Uterus (tissue), 4 donors: ENCODE measurements around the gene CAPN7. TPM values are rescaled to one million over a fixed set of nuclear protein-coding genes. Genes with fewer than 3 reads are reported as not detected.

ENCODE experiments used
- DNase-seq, 2 donors: peaks; one replicate each; pipeline ENCODE4 v3.0.0-alpha.2; 2019 to 2020
- H3K27ac ChIP-seq, 2 donors: fragments of 200-600 bp; sonication (generic); 1 replicate in 1 of 2; 2 replicates in 1 of 2; pipeline ENCODE4 v1.5.1; 2016 to 2018
- H3K27me3 ChIP-seq, 2 donors: fragments of 200-600 bp; sonication (generic); one replicate each; pipeline ENCODE4 v1.5.1; 2018 to 2019; ENCODE audit warnings: control low read depth in 1 of 2
- H3K36me3 ChIP-seq, 2 donors: fragments of 200-600 bp; sonication (generic); one replicate each; pipeline ENCODE4 v1.5.1; 2019; ENCODE audit warnings: control low read depth in 1 of 2
- H3K4me1 ChIP-seq, 2 donors: fragments of 200-600 bp; sonication (generic); one replicate each; pipeline ENCODE4 v1.5.1; 2018 to 2019; ENCODE audit warnings: control low read depth in 1 of 2
- H3K4me3 ChIP-seq, 2 donors: fragments of 200-600 bp; sonication (generic); 1 replicate in 1 of 2; 2 replicates in 1 of 2; pipeline ENCODE4 v1.5.1; 2018 to 2019; ENCODE audit warnings: mild to moderate bottlenecking in 1 of 2
- H3K9me3 ChIP-seq, 2 donors: fragments of 200-600 bp; sonication (generic); one replicate each; pipeline ENCODE4 v1.5.1; 2019; ENCODE audit warnings: control low read depth in 1 of 2
- CTCF ChIP-seq, 4 experiments: fragments of 200-600 bp in 2 of 4; fragments of 450-650 bp in 2 of 4; sonication (generic) in 2 of 4; IDR thresholded peaks; one replicate each; pipeline ENCODE4 v1.5.1; 2016 to 2019; ENCODE audit warnings: antibody characterized with exemption in 4 of 4, mild to moderate bottlenecking in 2 of 4, moderate library complexity in 1 of 4
- POLR2A ChIP-seq, 2 donors: fragments of 450-650 bp; IDR thresholded peaks; one replicate each; pipeline ENCODE4 v1.6.1; 2016; ENCODE audit warnings: antibody characterized with exemption in 2 of 2, mild to moderate bottlenecking in 1 of 2, moderate library complexity in 1 of 2
- intact Hi-C: fragments of 100-400 bp; cut with DNase I; formaldehyde crosslinking; loops from one replicate; pipeline ENCODE4 v1.15.1; 2023; ENCODE audit warnings: low total_unique reads
- total RNA-seq, 4 donors: library from RNA; depleted of rRNA in 3 of 4; stranded (reverse); fragments of >200 nt in 3 of 4; gene quantifications; one replicate each; pipeline versions ENCODE4 v1.1.0 to v1.2.4, GENCODE V29; 2014 to 2023
- donor health status: DM: yes; HTN: yes; CAD: no.

Gene CAPN7
- total RNA-seq, 4 donors from 2014 or later, result 39.2 to 89.0 (median 79.8) TPM

DNA sequence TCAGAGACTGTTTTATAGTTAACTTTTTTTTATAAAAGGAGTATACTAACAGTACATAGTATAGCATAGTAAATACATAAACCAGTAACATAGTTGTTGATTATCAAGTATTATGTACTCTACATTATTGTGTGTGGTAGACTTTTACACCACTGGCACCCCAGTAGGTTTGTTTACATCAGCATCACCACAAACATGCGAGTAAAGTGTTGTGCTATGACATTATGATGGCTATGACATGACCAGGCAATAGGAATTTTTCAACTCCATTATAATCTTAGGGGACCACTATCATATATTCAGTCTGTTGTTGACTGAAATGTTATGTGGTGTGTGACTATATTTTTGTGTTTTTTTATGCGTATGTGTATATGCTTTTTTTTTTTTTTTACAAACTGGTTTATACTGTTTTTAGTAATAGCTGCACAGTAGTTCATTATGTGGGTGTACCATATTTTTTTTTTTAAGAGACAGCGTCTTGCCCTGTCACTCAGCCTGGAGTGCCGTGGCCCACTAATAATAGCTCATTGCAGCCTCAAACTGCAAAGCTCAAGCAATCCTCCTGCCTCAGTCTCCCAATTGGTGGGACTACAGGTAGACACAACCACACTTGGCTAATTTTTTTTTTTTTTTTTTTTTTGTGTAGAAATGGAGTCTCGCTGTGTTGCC lies 1.9 kb downstream of the CAPN7 start:
- H3K4me1 ChIP-seq, result peaks cover 0 to 15% of the 10 kb centered on the region in 2 donors
- intact Hi-C loops, result loop anchor here (10.0 kb wide), 1 partner anchor 177 kb away; no protein-coding TSS in a partner anchor
- H3K36me3 ChIP-seq, result no peaks in the 10 kb centered on the region
- H3K27me3 ChIP-seq, result no peaks in the 10 kb centered on the region
- no peak for DNase-seq
- H3K9me3 ChIP-seq, result no peaks in the 10 kb centered on the region
- peak overlapping the region; percentile 95 to 97 for H3K27ac ChIP-seq
- peak overlapping the region in 1 of 2 donors; percentile 69 for H3K4me3 ChIP-seq
- TF ChIP-seq CTCF (IDR thresholded peaks at IDR 0.05), result no peak

DNA sequence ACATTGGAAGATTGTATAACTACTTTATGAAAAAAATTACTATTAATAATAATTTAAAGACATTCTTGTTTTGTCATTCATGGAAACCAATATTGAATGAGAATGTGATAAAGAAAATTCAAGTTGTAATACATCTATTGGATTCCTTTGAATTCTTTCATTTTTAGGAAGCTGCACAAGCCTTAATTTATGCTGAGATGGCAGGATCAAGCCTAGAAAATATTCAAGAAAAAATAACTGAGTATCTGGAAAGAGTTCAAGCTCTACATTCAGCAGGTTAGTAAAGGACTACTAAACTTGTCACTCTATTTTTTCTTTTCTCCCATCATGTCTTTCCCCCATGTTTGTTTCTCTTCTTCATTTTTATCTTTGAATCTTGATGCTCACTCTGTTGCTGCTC lies 5.9 kb downstream of the CAPN7 start:
- H3K4me3 ChIP-seq, result no peak overlapping the region
- no peaks in the 10 kb centered on the region for H3K9me3 ChIP-seq
- H3K27ac ChIP-seq, result no peak overlapping the region
- H3K4me1 ChIP-seq, result peaks cover 0 to 15% of the 10 kb centered on the region in 2 donors
- TF ChIP-seq CTCF (IDR thresholded peaks at IDR 0.05), result no peak
- no peaks in the 10 kb centered on the region for H3K27me3 ChIP-seq
- no peak for DNase-seq
- H3K36me3 ChIP-seq, result no peaks in the 10 kb centered on the region
- intact Hi-C loops, result no loop called here

DNA sequence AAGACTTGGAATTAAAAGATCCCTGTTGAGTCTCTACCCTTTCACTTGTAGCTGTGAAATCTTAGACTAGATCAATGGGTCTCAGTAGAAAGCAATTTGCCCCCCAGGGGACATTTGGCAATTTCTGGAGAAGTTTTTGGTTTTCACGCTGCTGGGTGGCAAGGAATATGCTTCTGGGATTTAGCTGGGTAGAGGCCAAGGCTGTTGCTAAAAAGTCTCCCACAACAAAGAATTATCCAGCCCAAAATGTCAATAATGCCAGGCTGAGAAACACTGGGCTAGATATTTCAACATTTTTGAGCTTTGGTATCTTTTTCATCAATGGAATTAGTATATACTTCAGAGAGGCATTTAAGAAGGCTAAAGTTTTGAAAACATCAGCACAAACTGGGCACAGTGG lies 8.7 kb downstream of the CAPN7 start:
- DNase-seq, result no peak
- no peak overlapping the region for H3K4me3 ChIP-seq
- intact Hi-C loops, result no loop called here
- no peaks in the 10 kb centered on the region for H3K36me3 ChIP-seq
- H3K27ac ChIP-seq, result no peak overlapping the region
- no peaks in the 10 kb centered on the region for H3K27me3 ChIP-seq
- peaks cover 0 to 15% of the 10 kb centered on the region in 2 donors for H3K4me1 ChIP-seq
- H3K9me3 ChIP-seq, result no peaks in the 10 kb centered on the region
- TF ChIP-seq CTCF (IDR thresholded peaks at IDR 0.05) (no peak), POLR2A (IDR thresholded peaks at IDR 0.05) (no peak)

- DNase-seq, result no peak
- no peak overlapping the region for H3K4me3 ChIP-seq
- peaks cover 0 to 8% of the 10 kb centered on the region in 2 donors for H3K4me1 ChIP-seq
- intact Hi-C loops, result no loop called here
- H3K27ac ChIP-seq, result no peak overlapping the region
- TF ChIP-seq POLR2A (IDR thresholded peaks at IDR 0.05) (no peak), CTCF (IDR thresholded peaks at IDR 0.05) (no peak)
- no peaks in the 10 kb centered on the region for H3K27me3 ChIP-seq
- H3K9me3 ChIP-seq, result no peaks in the 10 kb centered on the region
- no peaks in the 10 kb centered on the region for H3K36me3 ChIP-seq
Measured at GRCh38 chr3:15215996-15216395, 9.9 kb downstream of the CAPN7 start.

GRCh38 chr3:15216501-15216900 lies 10.5 kb downstream of the CAPN7 start:
- no peak for DNase-seq
- Histone ChIP-seq H3K4me1 (peaks cover 0 to 3% of the 10 kb centered on the region in 2 donors), H3K9me3 (no peaks in the 10 kb centered on the region), H3K27me3 (no peaks in the 10 kb centered on the region), H3K36me3 (no peaks in the 10 kb centered on the region), H3K27ac (no peak overlapping the region), H3K4me3 (no peak overlapping the region)
- intact Hi-C loops, result no loop called here
- TF ChIP-seq POLR2A (IDR thresholded peaks at IDR 0.05) (no peak), CTCF (IDR thresholded peaks at IDR 0.05) (no peak)
